Fibroblast of mammary gland (primary cell): ENCODE results near the gene MLLT10.
A peak's percentile ranks its signal among the peaks of the same experiment; 100 is the strongest.

Experiments used
- DNase-seq: peaks from one replicate; pipeline ENCODE4 v3.0.0-alpha.2; 2010; ENCODE audit warnings: low read depth
- H3K4me3 ChIP-seq: 2 replicates; pipeline ENCODE4 v1.5.1; 2011; ENCODE audit warnings: low read depth, mild to moderate bottlenecking, low read length, moderate library complexity; ENCODE audit not compliant: control insufficient read depth
- CTCF ChIP-seq: conservative IDR thresholded peaks from 2 replicates; pipeline ENCODE4 v1.5.1; 2011; ENCODE audit warnings: low read depth, low read length, inconsistent platforms; ENCODE audit not compliant: control insufficient read depth, insufficient read depth

MLLT10 gene

GRCh38 chr10:21720090-21720489 lies 186.1 kb downstream of the MLLT10 start:
- H3K4me3 ChIP-seq, result no peak overlapping the region
- DNase-seq, result peak; percentile 49
- TF ChIP-seq CTCF, result no peak

GRCh38 chr10:21721000-21721665 lies 187.1 kb downstream of the MLLT10 start:
- no peak for TF ChIP-seq CTCF

GRCh38 chr10:21722209-21722608 lies 188.2 kb downstream of the MLLT10 start:
- TF ChIP-seq CTCF, result no peak
- H3K4me3 ChIP-seq, result no peak overlapping the region
- no peak for DNase-seq

More at GRCh38 chr10:21721000-21721665, 187.1 kb downstream of the MLLT10 start:
- no peak overlapping the region for H3K4me3 ChIP-seq
- peak; percentile 36 for DNase-seq

GRCh38 chr10:21724020-21724589 lies 190.1 kb downstream of the MLLT10 start:
- DNase-seq, result peak; percentile 67
- no peak overlapping the region for H3K4me3 ChIP-seq
- TF ChIP-seq CTCF, result no peak

- no peak overlapping the region for H3K4me3 ChIP-seq
- peak; percentile 100 for DNase-seq
These were observed 190.8 kb downstream of the MLLT10 start for GRCh38 chr10:21724687-21725367.

GRCh38 chr10:21726601-21727225 lies 192.7 kb downstream of the MLLT10 start:
- TF ChIP-seq CTCF, result no peak
- H3K4me3 ChIP-seq, result no peak overlapping the region
- DNase-seq, result peak; percentile 48

More at GRCh38 chr10:21724687-21725367, 190.8 kb downstream of the MLLT10 start:
- no peak for TF ChIP-seq CTCF
